ENCODE data around the gene ABCG1.

The ABCG1 gene

GRCh38 chr21:42317341-42317741 lies 98.4 kb downstream of the ABCG1 start:
- Histone ChIP-seq H2AK5ac (ENCODE audit: low read depth, low read length) (peak overlapping the region; percentile 78), H4K91ac (ENCODE audit: low read depth, low read length, poor library complexity) (no peak overlapping the region), H3K27me3 (ENCODE audit: control insufficient read depth in 3 of 3, insufficient read depth in 3 of 3, low read depth in 1 of 3, low read length in 3 of 3) (peaks cover 0 to 27% (median 0%) of the 10 kb centered on the region in 3 experiments), H3K27ac (replicated peaks; ENCODE audit: low read length) (no peak overlapping the region), H4K8ac (ENCODE audit: low read depth, low read length) (no peak overlapping the region), H2BK15ac (ENCODE audit: low read length) (no peak overlapping the region), H2BK5ac (ENCODE audit: low read length) (no peak overlapping the region), H3K9ac (ENCODE audit: low read depth, low read length, poor library complexity) (no peak overlapping the region), H2BK120ac (ENCODE audit: low read depth, low read length) (no peak overlapping the region), H3K14ac (ENCODE audit: low read length) (no peak overlapping the region), H3K23ac (ENCODE audit: low read depth, low read length, poor library complexity) (no peak overlapping the region), H3K4ac (ENCODE audit: low read length) (no peak overlapping the region), H3K36me3 (replicated peaks in 1 of 2; ENCODE audit: control insufficient read depth in 2 of 2, insufficient read depth in 2 of 2, low read length in 2 of 2) (no peaks in the 10 kb centered on the region), H3K18ac (ENCODE audit: low read length) (no peak overlapping the region), H2AFZ (ENCODE audit: low read length) (no peak overlapping the region), H3K4me2 (ENCODE audit: insufficient read depth, low read length, poor library complexity, severe bottlenecking) (no peak overlapping the region), H3K4me1 (ENCODE audit: control insufficient read depth in 2 of 2, insufficient read depth in 1 of 2, low read depth in 1 of 2, low read length in 2 of 2) (peaks cover 0 to 13% of the 10 kb centered on the region in 2 donors), H3K9me3 (replicated peaks in 1 of 2; ENCODE audit: control insufficient read depth in 2 of 2, insufficient read depth in 1 of 2, low read depth in 1 of 2, low read length in 2 of 2) (no peaks in the 10 kb centered on the region), H3K79me1 (ENCODE audit: low read depth, low read length) (no peaks in the 10 kb centered on the region), H3K4me3 (ENCODE audit: low read length in 2 of 2) (no peak overlapping the region), H2BK12ac (ENCODE audit: low read length) (no peak overlapping the region)
- no CpG with 5 or more reads among the region's 8 CpGs for WGBS, 2 donors (ENCODE audit: extremely low coverage in 2 of 2, insufficient read length in 2 of 2, insufficient replicate concordance in 1 of 2)
- DNase-seq (ENCODE audit: low spot score), result no peak

- no peak overlapping the region for H2BK15ac ChIP-seq (ENCODE audit: low read length)
- H3K4me1 ChIP-seq (ENCODE audit: control insufficient read depth in 2 of 2, insufficient read depth in 1 of 2, low read depth in 1 of 2, low read length in 2 of 2), result peaks cover 0 to 13% of the 10 kb centered on the region in 2 donors
- no peak overlapping the region for H3K9ac ChIP-seq (ENCODE audit: low read depth, low read length, poor library complexity)
- H2AFZ ChIP-seq (ENCODE audit: low read length), result no peak overlapping the region
- DNase-seq (ENCODE audit: low spot score), result no peak
- no peak overlapping the region for H2BK5ac ChIP-seq (ENCODE audit: low read length)
- peak overlapping the region; percentile 23 for H3K23ac ChIP-seq (ENCODE audit: low read depth, low read length, poor library complexity)
- no peak overlapping the region for H3K14ac ChIP-seq (ENCODE audit: low read length)
- H3K4me3 ChIP-seq (ENCODE audit: low read length in 2 of 2), result no peak overlapping the region
- H2AK5ac ChIP-seq (ENCODE audit: low read depth, low read length), result peak overlapping the region; percentile 78
- no peak overlapping the region for H3K4ac ChIP-seq (ENCODE audit: low read length)
- H3K79me1 ChIP-seq (ENCODE audit: low read depth, low read length), result no peaks in the 10 kb centered on the region
- H4K8ac ChIP-seq (ENCODE audit: low read depth, low read length), result no peak overlapping the region
- H3K27me3 ChIP-seq (ENCODE audit: control insufficient read depth in 3 of 3, insufficient read depth in 3 of 3, low read depth in 1 of 3, low read length in 3 of 3), result peaks cover 0 to 25% (median 0%) of the 10 kb centered on the region in 3 experiments
- no peak overlapping the region for H3K27ac ChIP-seq (replicated peaks; ENCODE audit: low read length)
- peak overlapping the region; percentile 88 for H3K18ac ChIP-seq (ENCODE audit: low read length)
- no peaks in the 10 kb centered on the region for H3K9me3 ChIP-seq (replicated peaks in 1 of 2; ENCODE audit: control insufficient read depth in 2 of 2, insufficient read depth in 1 of 2, low read depth in 1 of 2, low read length in 2 of 2)
- no peaks in the 10 kb centered on the region for H3K36me3 ChIP-seq (replicated peaks in 1 of 2; ENCODE audit: control insufficient read depth in 2 of 2, insufficient read depth in 2 of 2, low read length in 2 of 2)
- H2BK120ac ChIP-seq (ENCODE audit: low read depth, low read length), result no peak overlapping the region
- no peak overlapping the region for H3K4me2 ChIP-seq (ENCODE audit: insufficient read depth, low read length, poor library complexity, severe bottlenecking)
- H2BK12ac ChIP-seq (ENCODE audit: low read length), result no peak overlapping the region
- no peak overlapping the region for H4K91ac ChIP-seq (ENCODE audit: low read depth, low read length, poor library complexity)
- no CpG with 5 or more reads among the region's 20 CpGs for whole genome bisulfite sequencing, 2 donors (ENCODE audit: extremely low coverage in 2 of 2, insufficient read length in 2 of 2, insufficient replicate concordance in 1 of 2)
Measured at GRCh38 chr21:42317826-42318746, 99.1 kb downstream of the ABCG1 start.

GRCh38 chr21:42319376-42319775 lies 100.4 kb downstream of the ABCG1 start:
- Histone ChIP-seq H4K91ac (ENCODE audit: low read depth, low read length, poor library complexity) (no peak overlapping the region), H3K18ac (ENCODE audit: low read length) (no peak overlapping the region), H3K9ac (ENCODE audit: low read depth, low read length, poor library complexity) (peak overlapping the region; percentile 24), H3K9me3 (replicated peaks in 1 of 2; ENCODE audit: control insufficient read depth in 2 of 2, insufficient read depth in 1 of 2, low read depth in 1 of 2, low read length in 2 of 2) (no peaks in the 10 kb centered on the region), H2AK5ac (ENCODE audit: low read depth, low read length) (no peak overlapping the region), H2BK120ac (ENCODE audit: low read depth, low read length) (no peak overlapping the region), H3K36me3 (replicated peaks in 1 of 2; ENCODE audit: control insufficient read depth in 2 of 2, insufficient read depth in 2 of 2, low read length in 2 of 2) (no peaks in the 10 kb centered on the region), H3K79me1 (ENCODE audit: low read depth, low read length) (no peaks in the 10 kb centered on the region), H3K4me3 (ENCODE audit: low read length in 2 of 2) (peak overlapping the region in 1 of 2 donors; percentile 29), H3K4me2 (ENCODE audit: insufficient read depth, low read length, poor library complexity, severe bottlenecking) (no peak overlapping the region), H4K8ac (ENCODE audit: low read depth, low read length) (no peak overlapping the region), H2BK12ac (ENCODE audit: low read length) (no peak overlapping the region), H2BK5ac (ENCODE audit: low read length) (no peak overlapping the region), H3K27ac (replicated peaks; ENCODE audit: low read length) (no peak overlapping the region), H2AFZ (ENCODE audit: low read length) (no peak overlapping the region), H3K27me3 (ENCODE audit: control insufficient read depth in 3 of 3, insufficient read depth in 3 of 3, low read depth in 1 of 3, low read length in 3 of 3) (peaks cover 0 to 12% (median 0%) of the 10 kb centered on the region in 3 experiments), H3K4me1 (ENCODE audit: control insufficient read depth in 2 of 2, insufficient read depth in 1 of 2, low read depth in 1 of 2, low read length in 2 of 2) (peaks cover 0 to 10% of the 10 kb centered on the region in 2 donors), H3K14ac (ENCODE audit: low read length) (no peak overlapping the region), H3K23ac (ENCODE audit: low read depth, low read length, poor library complexity) (no peak overlapping the region), H2BK15ac (ENCODE audit: low read length) (no peak overlapping the region), H3K4ac (ENCODE audit: low read length) (no peak overlapping the region)
- no CpG with 5 or more reads among the region's 10 CpGs for WGBS, 2 donors (ENCODE audit: extremely low coverage in 2 of 2, insufficient read length in 2 of 2, insufficient replicate concordance in 1 of 2)
- DNase-seq (ENCODE audit: low spot score), result no peak

GRCh38 chr21:42319851-42320572 lies 101.1 kb downstream of the ABCG1 start:
- Histone ChIP-seq H3K9ac (ENCODE audit: low read depth, low read length, poor library complexity) (no peak overlapping the region), H3K27ac (replicated peaks; ENCODE audit: low read length) (no peak overlapping the region), H3K14ac (ENCODE audit: low read length) (no peak overlapping the region), H3K4me2 (ENCODE audit: insufficient read depth, low read length, poor library complexity, severe bottlenecking) (no peak overlapping the region), H3K23ac (ENCODE audit: low read depth, low read length, poor library complexity) (peak overlapping the region; percentile 69), H3K4me3 (ENCODE audit: low read length in 2 of 2) (no peak overlapping the region), H2BK5ac (ENCODE audit: low read length) (no peak overlapping the region), H3K9me3 (replicated peaks in 1 of 2; ENCODE audit: control insufficient read depth in 2 of 2, insufficient read depth in 1 of 2, low read depth in 1 of 2, low read length in 2 of 2) (no peaks in the 10 kb centered on the region), H2BK120ac (ENCODE audit: low read depth, low read length) (no peak overlapping the region), H2AFZ (ENCODE audit: low read length) (no peak overlapping the region), H3K4ac (ENCODE audit: low read length) (no peak overlapping the region), H4K91ac (ENCODE audit: low read depth, low read length, poor library complexity) (no peak overlapping the region), H3K27me3 (ENCODE audit: control insufficient read depth in 3 of 3, insufficient read depth in 3 of 3, low read depth in 1 of 3, low read length in 3 of 3) (peaks cover 0 to 7% (median 0%) of the 10 kb centered on the region in 3 experiments), H4K8ac (ENCODE audit: low read depth, low read length) (no peak overlapping the region), H3K36me3 (replicated peaks in 1 of 2; ENCODE audit: control insufficient read depth in 2 of 2, insufficient read depth in 2 of 2, low read length in 2 of 2) (no peaks in the 10 kb centered on the region), H3K4me1 (ENCODE audit: control insufficient read depth in 2 of 2, insufficient read depth in 1 of 2, low read depth in 1 of 2, low read length in 2 of 2) (peaks cover 0 to 9% of the 10 kb centered on the region in 2 donors), H3K79me1 (ENCODE audit: low read depth, low read length) (no peaks in the 10 kb centered on the region), H2BK12ac (ENCODE audit: low read length) (peak overlapping the region; percentile 63), H2BK15ac (ENCODE audit: low read length) (no peak overlapping the region), H3K18ac (ENCODE audit: low read length) (peak overlapping the region; percentile 60), H2AK5ac (ENCODE audit: low read depth, low read length) (no peak overlapping the region)
- WGBS, 2 donors (ENCODE audit: extremely low coverage in 2 of 2, insufficient read length in 2 of 2, insufficient replicate concordance in 1 of 2), result no CpG with 5 or more reads among the region's 17 CpGs
- DNase-seq (ENCODE audit: low spot score), result no peak

All from neuronal stem cell (in vitro differentiated cells).